HG03135 (cell line): ENCODE data around the gene FSTL4.

Experiments used
- ATAC-seq: cut with Tn5 transposase; IDR thresholded peaks from one replicate; pipeline ENCODE4 v1.9.1; 2021; ENCODE audit warnings: mild to moderate bottlenecking, moderate library complexity; ENCODE audit not compliant: unreplicated experiment

FSTL4 gene

DNA sequence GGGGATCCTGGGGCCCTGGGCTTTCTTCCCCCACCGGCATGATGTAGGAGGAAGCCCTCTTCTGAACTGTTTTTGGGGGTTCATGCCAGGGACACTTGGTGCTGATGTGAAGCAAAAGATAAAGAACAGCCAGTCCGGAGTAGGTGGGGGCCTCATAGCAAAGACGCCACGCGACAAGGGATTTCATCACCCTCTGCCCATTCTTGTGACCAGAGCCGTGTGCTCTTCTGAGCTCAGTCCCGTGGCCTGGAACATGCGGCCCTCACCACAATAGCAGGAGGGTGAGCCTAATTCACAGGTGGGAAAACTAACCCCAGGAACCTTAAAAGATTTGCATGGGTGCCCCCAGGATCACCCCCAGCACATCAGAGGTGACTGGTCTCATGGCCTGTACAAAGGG, 334.6 kb downstream of the FSTL4 start:
- no peak for ATAC-seq

DNA sequence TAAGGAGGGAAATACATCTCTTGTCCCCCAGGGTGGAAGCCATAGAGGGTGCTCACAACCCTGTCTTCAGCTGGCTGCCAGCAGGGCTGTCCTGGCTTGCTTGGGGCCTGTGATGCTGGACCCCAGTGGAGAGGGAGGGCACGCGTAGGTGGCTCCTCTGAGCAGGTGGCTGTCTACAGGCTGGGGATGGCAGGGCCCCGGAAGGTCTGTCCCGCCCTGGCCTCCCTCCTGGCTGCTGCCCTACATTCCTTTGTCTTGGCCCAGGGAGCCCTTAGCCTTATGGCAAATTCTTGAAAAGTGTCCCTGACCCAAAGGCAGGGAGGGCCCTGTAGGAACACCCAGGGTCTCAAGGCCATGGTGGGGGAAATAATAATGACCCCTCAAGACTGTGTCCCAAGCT, 336.2 kb downstream of the FSTL4 start:
- ATAC-seq: no peak

GRCh38 chr5:133275631-133276030, 336.7 kb downstream of the FSTL4 start:
- no peak for ATAC-seq

DNA sequence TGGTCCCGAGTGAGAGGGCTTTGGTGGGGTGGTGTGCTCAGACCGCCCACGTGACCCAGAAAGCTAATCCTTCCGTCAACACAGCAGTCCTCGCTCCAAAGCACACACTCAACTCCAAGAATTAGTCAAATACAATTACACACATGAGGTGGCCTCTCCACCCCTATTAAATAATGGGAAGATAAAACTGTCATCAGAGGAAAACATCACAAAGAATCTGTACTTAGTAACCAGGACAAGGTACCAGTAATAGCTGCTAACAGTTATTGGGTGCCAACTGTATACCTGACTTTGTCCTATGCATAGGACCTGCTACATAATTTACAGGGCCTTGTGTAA, 337.8 kb downstream of the FSTL4 start:
- no peak for ATAC-seq

- ATAC-seq: no peak
These were observed 338.4 kb downstream of the FSTL4 start for GRCh38 chr5:133273661-133274596.

DNA sequence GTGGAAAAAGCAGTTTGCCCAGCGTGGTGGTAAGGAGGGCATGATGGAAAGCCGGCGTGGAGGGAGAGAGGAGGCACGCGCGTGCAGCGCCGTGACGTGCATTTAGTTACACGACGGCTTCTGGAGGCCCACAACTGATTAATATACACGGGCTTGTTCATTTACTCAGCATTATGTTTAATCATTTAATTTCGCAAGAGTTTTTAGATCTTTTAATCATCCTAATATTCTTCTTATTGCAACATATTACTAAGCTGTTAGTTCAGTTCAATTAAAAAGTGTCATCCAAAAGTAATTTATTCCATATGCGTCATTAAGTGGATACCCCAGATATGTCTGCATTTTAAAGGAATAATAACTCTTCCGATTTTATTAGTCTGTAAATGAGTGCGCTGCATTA, 340.0 kb downstream of the FSTL4 start:
- ATAC-seq: no peak

DNA sequence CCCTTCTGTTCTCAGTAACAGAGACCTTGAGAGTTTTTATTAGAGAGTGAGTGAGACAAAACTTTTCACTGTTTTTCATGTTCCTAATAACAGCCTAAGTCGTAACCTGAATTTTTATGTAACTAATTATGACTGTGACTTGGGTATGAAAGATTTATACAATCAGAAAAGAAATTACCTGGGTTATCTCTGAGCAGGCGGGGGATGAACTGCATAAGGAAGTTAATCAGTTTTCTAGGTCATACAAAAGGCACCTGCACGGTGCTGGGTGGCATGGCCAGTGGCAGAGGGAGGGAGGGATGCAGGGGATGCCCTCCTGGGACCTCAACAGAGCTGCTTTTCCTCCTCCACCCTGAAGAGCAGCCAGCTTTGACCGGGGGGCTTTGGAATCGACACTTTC, 340.7 kb downstream of the FSTL4 start:
- ATAC-seq: no peak

DNA sequence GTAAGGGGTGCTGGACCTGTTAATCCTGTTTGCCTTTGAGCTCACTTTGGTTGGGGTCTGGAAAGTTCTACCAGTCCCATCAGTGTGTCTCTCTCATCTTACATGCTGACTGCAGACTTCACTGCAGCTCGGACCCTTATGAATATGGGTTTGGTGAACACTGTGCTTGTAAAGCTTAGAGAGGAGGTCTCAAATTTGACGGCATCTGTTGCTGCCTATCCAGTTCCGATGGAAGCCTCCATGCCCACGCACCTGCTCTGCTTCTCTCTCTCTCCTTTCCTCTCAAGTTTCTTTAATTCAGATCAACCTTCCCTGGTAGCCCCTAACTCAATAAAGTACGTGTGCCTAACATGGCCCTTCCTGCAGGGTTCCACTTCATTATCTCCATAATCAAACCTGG, 342.6 kb downstream of the FSTL4 start:
- ATAC-seq: no peak

DNA sequence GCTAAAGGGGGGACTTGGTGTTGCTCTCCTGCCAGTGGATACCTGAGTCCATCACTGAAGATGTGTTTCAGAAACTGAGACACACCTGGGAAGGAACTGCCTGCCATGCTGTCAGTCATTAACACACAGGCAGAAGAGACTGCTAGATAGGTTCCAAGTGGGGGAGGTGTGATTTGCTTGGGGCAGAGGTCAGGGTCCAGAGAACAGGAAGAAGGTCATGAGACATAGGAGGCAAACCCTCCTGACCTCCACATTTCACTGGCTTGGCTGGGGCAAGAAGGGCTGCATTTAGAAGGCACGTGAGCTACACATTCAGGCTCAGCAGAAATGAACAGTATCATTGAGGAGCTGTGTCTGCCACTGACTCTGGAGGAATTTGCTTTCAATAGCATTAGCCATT, 344.7 kb downstream of the FSTL4 start:
- ATAC-seq: no peak

GRCh38 chr5:133266966-133267365, 345.4 kb downstream of the FSTL4 start:
- ATAC-seq: no peak

- ATAC-seq: no peak
These were observed 345.8 kb downstream of the FSTL4 start for GRCh38 chr5:133266527-133266878.

- no peak for ATAC-seq
These were observed 346.4 kb downstream of the FSTL4 start for GRCh38 chr5:133265720-133266526.

- no peak for ATAC-seq
These were observed 347.1 kb downstream of the FSTL4 start for GRCh38 chr5:133265257-133265656.

- ATAC-seq: no peak
These were observed 349.7 kb downstream of the FSTL4 start for GRCh38 chr5:133262690-133263089.

GRCh38 chr5:133261993-133262392, 350.3 kb downstream of the FSTL4 start:
- no peak for ATAC-seq

DNA sequence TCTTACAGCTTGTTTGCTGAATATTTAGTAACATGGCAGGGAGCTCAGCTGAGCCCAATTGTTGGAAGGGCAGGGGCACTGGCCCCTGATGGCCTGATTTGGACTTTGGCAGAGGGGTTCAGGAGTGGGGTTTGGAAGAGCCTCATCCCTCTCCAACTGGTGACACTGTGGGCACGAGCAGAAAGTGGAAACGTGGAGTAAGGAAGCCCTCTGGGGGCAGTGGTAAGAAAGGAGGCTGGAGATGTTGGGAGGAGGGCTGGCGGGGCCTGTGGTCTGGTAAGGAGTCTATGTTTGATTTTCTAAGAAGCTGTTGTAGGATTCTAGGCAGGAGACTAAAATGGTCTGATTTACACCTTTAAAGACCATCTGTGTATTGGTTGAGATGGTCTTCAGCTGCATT, 351.6 kb downstream of the FSTL4 start:
- no peak for ATAC-seq

DNA sequence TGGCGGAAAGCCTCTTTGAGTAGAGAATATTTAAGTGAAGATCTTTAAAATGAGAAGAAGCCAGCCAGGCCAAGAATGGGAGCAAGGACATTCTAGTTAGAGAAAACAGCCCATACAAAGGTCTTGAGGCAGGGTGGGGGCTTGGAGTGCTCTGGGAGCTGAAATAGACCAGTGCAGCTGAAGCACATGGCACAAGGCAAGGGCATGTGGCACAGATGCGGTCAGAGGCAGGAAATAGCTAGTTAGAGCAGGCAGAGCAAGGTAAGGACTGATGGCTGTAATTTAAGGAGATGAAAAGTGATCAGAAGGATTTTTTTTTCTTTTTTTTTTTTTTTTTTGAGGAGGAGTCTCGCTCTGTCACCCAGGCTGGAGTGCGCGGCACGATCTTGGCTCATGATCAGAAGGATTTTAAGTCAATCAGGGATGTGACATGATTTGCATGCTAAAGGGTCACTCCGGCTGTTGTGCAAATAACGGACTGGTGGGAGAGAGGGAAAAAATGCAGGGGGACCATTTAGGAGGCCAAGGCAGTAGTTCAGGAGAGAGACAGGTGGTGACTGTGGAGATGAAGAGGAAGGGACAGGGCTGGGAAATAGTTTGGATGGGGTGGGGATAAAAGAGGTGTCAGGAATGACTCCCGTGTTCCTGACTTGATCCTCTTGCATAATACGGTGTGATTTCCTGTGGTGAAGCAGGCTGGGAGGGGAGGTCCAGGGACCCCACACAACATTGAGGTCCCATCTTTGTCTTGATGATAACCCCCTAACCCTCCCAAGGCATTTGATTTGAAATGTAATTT, 352.9 kb downstream of the FSTL4 start:
- no peak for ATAC-seq

DNA sequence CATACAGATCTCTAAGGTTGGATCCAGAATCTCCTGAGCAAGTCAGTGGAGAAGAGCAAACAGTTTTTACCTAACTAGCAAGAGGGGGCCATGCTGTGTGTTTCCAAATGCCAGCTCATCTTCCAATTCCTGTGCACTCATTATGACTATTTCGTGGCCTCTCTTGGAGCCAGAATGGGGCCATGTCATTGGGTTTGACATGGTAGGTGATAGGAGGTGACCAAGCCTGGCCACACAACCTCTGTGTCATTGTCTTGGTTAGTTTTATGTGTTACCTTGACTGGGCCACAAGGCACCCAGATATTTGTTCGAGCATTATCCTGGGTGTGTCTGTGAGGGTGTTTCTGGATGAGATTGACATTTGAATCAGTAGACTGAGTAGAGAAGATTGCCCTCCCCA, 354.4 kb downstream of the FSTL4 start:
- ATAC-seq: no peak

GRCh38 chr5:133256276-133256675, 356.1 kb downstream of the FSTL4 start:
- no peak for ATAC-seq

DNA sequence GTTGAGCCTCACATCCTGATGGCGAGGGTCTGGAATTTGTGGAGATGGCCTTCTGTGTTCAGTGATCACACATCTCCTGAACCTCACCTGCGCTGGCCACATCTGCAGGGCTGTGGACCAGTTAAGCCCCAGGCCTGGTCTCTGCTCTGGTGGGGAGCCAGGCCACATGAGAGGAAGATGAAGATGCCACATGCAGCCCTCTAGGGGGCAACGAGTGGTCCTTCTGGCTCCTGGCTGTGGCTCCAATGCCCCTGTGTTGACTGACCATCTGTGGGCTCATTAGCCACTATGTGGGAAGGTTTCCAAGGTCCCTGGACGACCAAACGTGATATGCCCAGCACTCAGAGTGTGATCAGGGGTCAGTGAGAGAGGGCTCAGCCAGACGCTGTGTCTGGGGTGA, 357.5 kb downstream of the FSTL4 start:
- ATAC-seq: no peak

DNA sequence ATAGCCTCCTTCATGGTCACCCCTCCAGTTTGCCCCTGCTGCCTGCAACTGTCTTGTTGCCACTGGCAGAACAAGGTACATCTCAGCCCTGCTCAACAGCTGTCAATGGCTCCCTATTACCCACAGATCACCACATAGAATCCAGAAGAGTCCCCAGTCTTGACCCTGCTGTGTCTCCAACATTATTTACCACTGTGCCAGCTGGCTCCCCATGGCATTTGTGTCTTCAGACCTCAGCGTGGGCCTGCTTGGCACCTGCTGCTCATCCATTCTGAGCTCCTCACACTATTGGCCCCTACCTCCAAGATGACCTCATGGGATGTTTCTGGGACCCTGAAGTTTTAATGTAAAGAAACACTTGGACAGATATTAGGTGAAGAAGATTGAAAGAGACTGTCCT, 358.7 kb downstream of the FSTL4 start:
- ATAC-seq: no peak
